NT2/D1 (cell line): ENCODE measurements around the gene TBR1.

Experiments used
- DNase-seq: peaks from one replicate; pipeline ENCODE4 v3.0.0-alpha.2; 2011; ENCODE audit warnings: low read depth, low spot score
- H3K27me3 ChIP-seq: 2 replicates; pipeline ENCODE4 v1.6.0; 2011; ENCODE audit warnings: mild to moderate bottlenecking; ENCODE audit not compliant: insufficient read length, insufficient read depth
- H3K36me3 ChIP-seq: 2 replicates; pipeline ENCODE4 v1.6.1; 2011; ENCODE audit warnings: mild to moderate bottlenecking, low read length, mixed read lengths; ENCODE audit not compliant: insufficient read depth, insufficient read length
- H3K4me1 ChIP-seq: 2 replicates; pipeline ENCODE4 v1.5.1; 2011; ENCODE audit not compliant: insufficient read depth, insufficient read length
- H3K4me3 ChIP-seq: 2 replicates; pipeline ENCODE4 v1.5.1; 2011; ENCODE audit warnings: low read depth; ENCODE audit not compliant: insufficient read length
- H3K9ac ChIP-seq: 2 replicates; pipeline ENCODE4 v1.6.0; 2011; ENCODE audit warnings: low read depth; ENCODE audit not compliant: insufficient read length
- H3K9me3 ChIP-seq: 2 replicates; pipeline ENCODE4 v1.5.1; 2011; ENCODE audit warnings: mild to moderate bottlenecking, low read length; ENCODE audit not compliant: insufficient read depth
- SUZ12 ChIP-seq: IDR thresholded peaks from 2 replicates; pipeline ENCODE4 v1.6.1; 2011; ENCODE audit not compliant: insufficient read length, insufficient read depth; ENCODE audit errors: extremely low read depth
- YY1 ChIP-seq: IDR thresholded peaks from 2 replicates; pipeline ENCODE4 v1.6.1; 2011; ENCODE audit not compliant: insufficient read length, insufficient read depth
- ZNF274 ChIP-seq: IDR thresholded peaks from 2 replicates; pipeline ENCODE4 v1.6.1; 2011; ENCODE audit warnings: mild to moderate bottlenecking, low read depth, low read length

Gene TBR1

GRCh38 chr2:161420406-161421074 is 4.4 kb downstream of the TBR1 start:
- H3K27me3 ChIP-seq, result peaks cover 6% of the 10 kb centered on the region
- H3K9me3 ChIP-seq, result peaks cover 9% of the 10 kb centered on the region; the same call in 1 of the 2 replicates
- H3K4me3 ChIP-seq, result no peak overlapping the region
- no peak overlapping the region for H3K9ac ChIP-seq
- DNase-seq, result no peak
- no peak for TF ChIP-seq SUZ12
- TF ChIP-seq YY1, result no peak
- TF ChIP-seq ZNF274, result no peak
- no peaks in the 10 kb centered on the region for H3K4me1 ChIP-seq
- no peaks in the 10 kb centered on the region for H3K36me3 ChIP-seq

GRCh38 chr2:161421686-161422085 is 5.6 kb downstream of the TBR1 start:
- H3K27me3 ChIP-seq, result no peaks in the 10 kb centered on the region

GRCh38 chr2:161422816-161423403 is 6.8 kb downstream of the TBR1 start:
- TF ChIP-seq ZNF274 (no peak), YY1 (no peak), SUZ12 (no peak)
- Histone ChIP-seq H3K27me3 (no peaks in the 10 kb centered on the region), H3K9ac (no peak overlapping the region), H3K4me1 (no peaks in the 10 kb centered on the region), H3K4me3 (no peak overlapping the region), H3K9me3 (no peaks in the 10 kb centered on the region), H3K36me3 (no peaks in the 10 kb centered on the region)
- no peak for DNase-seq

More at GRCh38 chr2:161421686-161422085, 5.6 kb downstream of the TBR1 start:
- TF ChIP-seq SUZ12 (no peak), ZNF274 (no peak), YY1 (no peak)
- Histone ChIP-seq H3K9ac (no peak overlapping the region), H3K4me3 (no peak overlapping the region), H3K9me3 (no peaks in the 10 kb centered on the region; the same call in 1 of the 2 replicates), H3K36me3 (no peaks in the 10 kb centered on the region), H3K4me1 (no peaks in the 10 kb centered on the region)
- no peak for DNase-seq

GRCh38 chr2:161423421-161424393 is 7.6 kb downstream of the TBR1 start:
- Histone ChIP-seq H3K9ac (no peak overlapping the region), H3K27me3 (no peaks in the 10 kb centered on the region), H3K9me3 (no peaks in the 10 kb centered on the region), H3K36me3 (no peaks in the 10 kb centered on the region), H3K4me1 (no peaks in the 10 kb centered on the region), H3K4me3 (no peak overlapping the region)
- no peak for DNase-seq
- TF ChIP-seq SUZ12 (no peak), ZNF274 (no peak), YY1 (no peak)

GRCh38 chr2:161424394-161424769 is 8.3 kb downstream of the TBR1 start:
- DNase-seq, result no peak
- Histone ChIP-seq H3K9ac (no peak overlapping the region), H3K4me3 (no peak overlapping the region), H3K27me3 (no peaks in the 10 kb centered on the region), H3K36me3 (no peaks in the 10 kb centered on the region), H3K9me3 (no peaks in the 10 kb centered on the region), H3K4me1 (no peaks in the 10 kb centered on the region)
- no peak for TF ChIP-seq SUZ12
- TF ChIP-seq ZNF274, result no peak
- TF ChIP-seq YY1, result no peak

GRCh38 chr2:161424891-161425727 is 9.0 kb downstream of the TBR1 start:
- Histone ChIP-seq H3K4me3 (no peak overlapping the region), H3K36me3 (no peaks in the 10 kb centered on the region), H3K4me1 (no peaks in the 10 kb centered on the region), H3K27me3 (no peaks in the 10 kb centered on the region), H3K9ac (no peak overlapping the region), H3K9me3 (no peaks in the 10 kb centered on the region)
- no peak for DNase-seq
- TF ChIP-seq SUZ12, result no peak
- no peak for TF ChIP-seq YY1
- TF ChIP-seq ZNF274, result no peak
